GM10847 (cell line): ENCODE data around the gene FNIP1.

Experiments used
- POLR2A ChIP-seq: IDR thresholded peaks from 2 replicates; pipeline ENCODE4 v1.6.1; 2011; ENCODE audit not compliant: insufficient read length; ENCODE audit errors: extremely low read depth

Gene FNIP1

DNA sequence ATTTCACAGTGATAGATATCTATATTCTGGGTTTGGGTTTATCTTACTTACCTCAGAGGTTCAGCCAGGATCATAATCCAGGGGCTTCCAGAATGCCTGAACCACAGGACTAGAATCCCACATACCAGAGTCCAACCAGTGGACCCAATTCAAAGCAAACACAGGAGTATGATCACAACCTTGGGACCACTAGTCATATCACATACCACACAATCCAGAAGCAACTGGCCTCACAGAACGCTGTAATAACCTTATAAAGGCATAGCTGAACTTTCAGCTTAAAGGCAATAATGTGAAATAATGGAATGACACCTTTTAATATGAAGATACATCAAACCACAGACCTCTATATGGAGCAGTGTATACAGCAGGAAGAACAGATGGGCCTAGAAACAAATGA lies 187.0 kb downstream of the FNIP1 start:
- no peak for TF ChIP-seq POLR2A

DNA sequence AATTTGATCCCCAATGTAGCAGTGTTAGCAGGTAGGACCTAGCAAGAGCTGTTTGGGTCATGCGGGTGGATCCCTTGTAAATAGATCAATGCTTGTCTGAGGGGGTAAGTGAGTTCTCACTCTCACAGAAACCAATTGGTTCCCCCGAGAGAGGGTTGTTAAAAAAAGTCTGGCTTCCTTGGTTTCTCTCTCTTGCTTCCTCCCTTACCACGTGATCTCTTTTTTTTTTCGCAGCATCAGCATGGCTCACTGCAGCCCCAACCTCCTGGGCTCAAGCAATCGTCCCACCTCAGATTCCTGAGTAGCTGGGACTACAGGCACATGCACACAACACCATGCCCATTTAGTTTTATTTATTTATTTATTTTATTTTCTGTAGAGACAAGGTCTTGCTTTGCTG lies 188.2 kb downstream of the FNIP1 start:
- TF ChIP-seq POLR2A, result no peak

DNA sequence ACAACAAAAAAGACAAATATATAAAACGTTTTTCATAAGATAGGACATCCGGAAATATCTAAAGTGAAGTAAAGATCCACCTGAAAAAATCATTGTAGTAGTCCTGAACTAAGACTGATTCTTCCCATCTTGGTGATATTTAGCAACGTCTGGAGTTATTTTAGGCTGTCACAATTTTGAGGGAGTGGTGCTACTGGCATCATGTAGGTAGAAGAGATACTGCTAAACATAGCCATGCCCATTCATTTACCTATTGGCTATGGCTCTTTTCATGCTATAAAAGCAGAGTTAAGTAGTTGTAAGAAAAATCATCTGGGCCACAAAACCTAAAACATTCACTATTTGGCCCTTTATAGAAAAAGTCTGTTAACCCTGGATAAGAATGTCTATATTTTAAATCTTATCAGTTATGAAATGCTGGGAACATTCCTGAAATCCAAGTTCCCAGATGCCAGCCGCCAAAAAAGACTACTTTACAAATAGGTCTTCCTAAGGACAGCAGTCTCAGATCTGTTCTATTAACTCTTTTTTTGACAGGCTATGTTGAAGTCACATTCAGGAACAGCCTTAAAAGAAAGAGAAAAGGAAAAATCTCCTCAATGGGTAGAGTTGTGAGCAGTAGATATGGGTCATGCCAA lies 188.8 kb downstream of the FNIP1 start:
- no peak for TF ChIP-seq POLR2A

DNA sequence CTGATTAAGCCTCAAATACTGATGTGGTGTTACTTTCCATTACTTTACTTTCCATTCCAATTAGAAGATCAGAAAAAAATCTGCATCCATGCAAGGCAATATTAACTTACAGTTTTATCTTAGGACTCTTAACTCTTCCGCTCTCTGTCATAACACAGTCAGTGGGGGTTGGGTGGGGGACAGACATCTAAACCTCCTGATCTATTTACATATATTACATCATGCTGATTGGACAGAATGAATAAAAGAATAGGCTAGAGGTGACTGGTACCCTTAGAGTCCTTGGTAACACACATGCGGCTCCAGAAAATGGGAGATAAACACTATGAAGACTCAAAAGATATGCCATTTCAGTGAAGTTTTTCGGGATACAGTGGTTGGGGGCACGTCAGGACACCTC lies 189.4 kb downstream of the FNIP1 start:
- TF ChIP-seq POLR2A, result no peak

DNA sequence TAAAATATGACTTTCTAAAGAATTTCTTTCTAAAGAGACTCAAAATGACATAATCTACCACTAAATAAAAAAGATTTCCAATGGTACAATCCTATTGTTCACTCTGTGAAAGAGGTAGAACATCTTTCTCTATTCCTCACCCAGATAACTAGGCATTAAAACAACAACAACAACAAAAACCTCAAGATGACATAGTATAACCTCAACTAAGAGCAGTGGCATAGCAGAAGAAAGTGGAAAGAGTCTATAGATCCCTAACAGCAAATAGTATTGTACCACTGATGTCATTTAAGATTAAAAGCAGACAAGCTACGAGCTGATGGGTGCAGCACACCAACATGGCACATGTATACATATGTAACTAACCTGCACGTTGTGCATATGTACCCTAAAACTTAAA lies 191.7 kb downstream of the FNIP1 start:
- TF ChIP-seq POLR2A, result no peak

DNA sequence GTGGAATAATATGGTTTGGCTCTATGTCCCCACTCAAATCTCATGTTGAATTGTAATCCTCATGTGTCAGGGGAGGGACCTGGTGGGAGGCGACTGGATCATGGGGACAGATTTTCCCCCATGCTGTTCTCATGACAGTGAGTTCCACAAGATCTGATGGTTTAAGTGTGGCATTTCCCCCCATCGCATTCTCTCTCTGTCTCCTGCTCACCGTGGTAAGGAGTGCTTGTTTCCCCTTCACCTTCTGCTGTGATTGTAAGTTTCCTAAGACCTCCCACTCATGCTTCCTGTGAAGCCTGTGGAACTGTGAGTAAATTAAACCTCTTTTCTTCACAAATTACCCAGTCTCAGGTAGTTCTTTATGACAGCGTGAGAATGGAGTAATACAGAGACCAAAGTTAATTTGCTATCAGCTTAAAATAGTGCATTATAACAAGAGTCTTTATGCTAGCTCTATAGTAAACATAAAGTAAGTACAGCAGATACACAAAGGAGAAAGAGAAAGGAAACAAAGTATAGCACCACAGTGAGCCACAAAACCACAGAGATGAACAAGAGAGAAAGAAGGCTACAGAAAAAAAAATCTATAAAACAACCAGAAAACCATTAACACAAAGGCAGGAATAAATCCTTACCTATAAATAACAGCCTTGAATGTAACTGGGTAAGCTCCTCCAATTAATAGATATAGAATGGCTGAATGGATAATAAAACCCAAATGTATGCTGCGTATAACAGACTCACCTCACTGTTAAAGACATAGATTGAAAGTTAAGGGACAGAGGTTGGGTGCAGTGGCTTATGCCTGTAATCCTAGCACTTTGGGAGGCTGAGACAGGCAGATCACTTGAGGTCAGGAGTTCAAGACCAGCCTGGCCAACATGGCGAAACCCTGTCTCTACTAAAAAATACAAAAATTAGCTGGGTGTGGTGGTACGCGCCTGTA lies 201.5 kb downstream of the FNIP1 start:
- TF ChIP-seq POLR2A, result no peak

DNA sequence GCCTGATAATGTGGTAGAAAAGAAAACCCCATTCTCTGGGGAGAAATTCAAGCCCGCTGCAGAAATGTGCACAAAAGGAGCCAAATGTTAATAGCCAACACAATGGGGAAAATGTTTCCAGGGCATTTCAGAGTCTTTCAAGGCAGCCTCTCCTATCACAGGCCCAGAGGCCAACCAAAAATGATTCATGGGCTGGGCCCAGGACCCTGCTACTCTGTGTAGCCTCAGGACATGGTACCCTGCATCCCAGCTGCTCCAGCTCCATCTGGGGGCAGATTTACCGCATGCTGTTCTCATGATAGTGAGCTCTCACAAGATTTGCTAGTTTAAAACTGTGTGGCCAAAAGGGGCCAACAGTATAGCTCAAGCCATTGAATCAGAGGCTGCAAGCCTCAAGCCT lies 202.9 kb downstream of the FNIP1 start:
- TF ChIP-seq POLR2A, result no peak
